Measurements from ENCODE around the gene D2HGDH. TPM values are rescaled to one million over a fixed set of nuclear protein-coding genes. Genes with fewer than 3 reads are reported as not detected.
A peak's percentile ranks its signal among the peaks of the same experiment; 100 is the strongest.

Gene D2HGDH
- total and polyA plus RNA-seq, 8 donors = 32.8 to 53.3 (median 39.7) TPM

GRCh38 chr2:241771286-241772062 is 37.0 kb downstream of the D2HGDH start:
- peak in 1 of 4 donors; percentile 63 for DNase-seq
- Histone ChIP-seq H3K27ac (no peak overlapping the region), H3K4me1 (peaks cover 0 to 7% of the 10 kb centered on the region in 2 donors), H3K36me3 (peaks cover 0 to 8% of the 10 kb centered on the region in 2 donors), H3K4me3 (no peak overlapping the region), H3K27me3 (peaks cover 0 to 55% of the 10 kb centered on the region in 2 donors), H3K9me3 (no peaks in the 10 kb centered on the region)
- ATAC-seq = peak; percentile 17
- intact Hi-C loops (cut with DNase I) = no loop called here
- TF ChIP-seq CTCF (IDR thresholded peaks at IDR 0.05) = no peak

GRCh38 chr2:241772063-241772499 is 37.7 kb downstream of the D2HGDH start:
- DNase-seq (no peak), ATAC-seq (no peak)
- Histone ChIP-seq H3K27me3 (peaks cover 0 to 61% of the 10 kb centered on the region in 2 donors), H3K36me3 (peaks cover 0 to 8% of the 10 kb centered on the region in 2 donors), H3K27ac (no peak overlapping the region), H3K4me1 (peaks cover 0 to 7% of the 10 kb centered on the region in 2 donors), H3K9me3 (no peaks in the 10 kb centered on the region), H3K4me3 (no peak overlapping the region)
- intact Hi-C loops (cut with DNase I) = no loop called here
- TF ChIP-seq CTCF (IDR thresholded peaks at IDR 0.05) = no peak

GRCh38 chr2:241773511-241774418 is 39.3 kb downstream of the D2HGDH start:
- Histone ChIP-seq H3K9me3 (no peaks in the 10 kb centered on the region), H3K4me1 (peaks cover 0 to 7% of the 10 kb centered on the region in 2 donors), H3K36me3 (no peaks in the 10 kb centered on the region), H3K27me3 (peaks cover 0 to 70% of the 10 kb centered on the region in 2 donors), H3K4me3 (no peak overlapping the region), H3K27ac (no peak overlapping the region)
- TF ChIP-seq CTCF (IDR thresholded peaks at IDR 0.05) = no peak
- no peak for ATAC-seq
- intact Hi-C loops (cut with DNase I) = no loop called here
- DNase-seq = peak in 1 of 4 donors; percentile 52

- no peak for TF ChIP-seq CTCF (IDR thresholded peaks at IDR 0.05)
- Histone ChIP-seq H3K9me3 (no peaks in the 10 kb centered on the region), H3K27me3 (peaks cover 0 to 70% of the 10 kb centered on the region in 2 donors), H3K4me1 (peaks cover 0 to 7% of the 10 kb centered on the region in 2 donors), H3K4me3 (no peak overlapping the region), H3K36me3 (no peaks in the 10 kb centered on the region), H3K27ac (no peak overlapping the region)
- intact Hi-C loops (cut with DNase I) = no loop called here
- DNase-seq = no peak
- ATAC-seq = no peak
Measured at GRCh38 chr2:241774419-241775222, 40.2 kb downstream of the D2HGDH start.
